HepG2 (cell line): Measurements from ENCODE around the gene TGM5.

Experiments
- POLR2A ChIP-seq, 2 experiments: IDR thresholded peaks; 2 replicates each; pipeline ENCODE4 v1.6.1; 2011; ENCODE audit warnings: low read depth in 2 of 2, low read length in 2 of 2, mild to moderate bottlenecking in 1 of 2, moderate library complexity in 1 of 2; ENCODE audit not compliant: insufficient read depth in 1 of 2
- ZNF629 ChIP-seq: sonication (generic); formaldehyde crosslinking; conservative IDR thresholded peaks from 2 replicates; pipeline ENCODE4 v1.5.0; 2020; ENCODE audit warnings: missing genetic modification reagents

- TF ChIP-seq ZNF629 (CRISPR knock-in tag), result no peak
- TF ChIP-seq POLR2A (IDR thresholded peaks at IDR 0.05; ENCODE audit: insufficient read depth in 1 of 2, low read depth in 2 of 2, low read length in 2 of 2), result no peak
Observed at GRCh38 chr15:43219929-43220928, 46.5 kb downstream of the TGM5 start.
